GM18868 (cell line): ENCODE data around the gene OPCML.

Experiments used
- ATAC-seq: cut with Tn5 transposase; IDR thresholded peaks from one replicate; pipeline ENCODE4 v1.9.1; 2021; ENCODE audit warnings: mild to moderate bottlenecking, moderate library complexity; ENCODE audit not compliant: unreplicated experiment

OPCML gene

DNA sequence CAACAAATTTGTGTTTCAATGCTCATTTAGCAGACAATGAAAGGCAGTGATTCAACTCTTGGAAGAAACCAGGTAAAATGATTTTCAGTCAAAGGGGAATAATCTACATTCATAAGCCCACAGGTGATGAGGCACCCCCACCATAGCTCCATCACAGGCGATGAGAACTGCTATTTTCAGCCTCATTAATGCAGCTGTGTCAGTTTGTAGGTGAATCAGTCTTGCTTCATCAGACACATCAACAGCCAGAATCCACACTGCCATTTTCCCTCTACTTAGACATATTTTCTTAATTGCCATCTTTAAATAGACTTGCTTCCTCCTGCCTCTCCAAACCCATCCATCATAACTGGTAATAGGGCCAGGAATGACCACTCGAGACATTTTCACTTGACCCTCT is 701.0 kb downstream of the OPCML start:
- no peak for ATAC-seq

DNA sequence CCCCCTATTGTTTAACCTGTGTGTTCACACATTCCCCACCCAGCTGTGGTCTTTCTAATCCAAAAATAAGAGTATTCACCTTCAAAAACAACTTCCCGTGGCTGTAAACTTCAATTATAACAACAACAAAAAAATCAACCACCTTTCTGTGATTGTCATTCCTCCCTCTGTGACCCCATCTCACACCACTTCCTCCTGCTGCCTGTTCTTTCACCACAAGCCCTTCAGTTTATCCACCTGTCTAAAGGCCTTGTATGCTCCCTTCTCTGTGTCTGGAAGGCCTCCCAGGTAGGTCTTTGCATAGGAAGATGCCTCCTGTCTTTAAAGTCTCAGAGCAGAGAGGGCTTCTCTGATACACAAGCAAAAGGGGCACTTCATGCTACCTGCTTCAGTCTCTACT is 707.7 kb downstream of the OPCML start:
- no peak for ATAC-seq

GRCh38 chr11:132822276-132822675 is 710.0 kb downstream of the OPCML start:
- no peak for ATAC-seq

GRCh38 chr11:132821499-132821898 is 710.8 kb downstream of the OPCML start:
- no peak for ATAC-seq

- ATAC-seq, result no peak
Measured at GRCh38 chr11:132821014-132821413, 711.3 kb downstream of the OPCML start.

DNA sequence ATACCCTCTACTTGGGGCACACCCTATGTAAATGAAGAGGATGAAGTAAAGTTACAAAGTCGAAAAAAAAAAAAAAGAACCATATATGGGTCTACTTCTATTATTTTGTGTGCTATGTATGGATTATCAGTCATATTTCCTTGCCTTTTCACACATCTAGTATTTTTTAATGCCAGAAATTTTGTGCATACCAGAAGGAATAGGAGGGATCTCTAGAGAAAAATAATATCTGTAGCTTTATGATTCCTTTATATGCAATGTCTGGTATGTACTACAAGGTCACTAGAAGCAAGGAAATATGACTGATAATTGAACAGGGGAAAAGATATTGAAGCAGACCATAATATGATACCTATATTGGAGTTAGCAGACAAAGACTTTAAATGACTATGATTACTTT is 713.4 kb downstream of the OPCML start:
- no peak for ATAC-seq

GRCh38 chr11:132817387-132817786 is 714.9 kb downstream of the OPCML start:
- ATAC-seq, result no peak

DNA sequence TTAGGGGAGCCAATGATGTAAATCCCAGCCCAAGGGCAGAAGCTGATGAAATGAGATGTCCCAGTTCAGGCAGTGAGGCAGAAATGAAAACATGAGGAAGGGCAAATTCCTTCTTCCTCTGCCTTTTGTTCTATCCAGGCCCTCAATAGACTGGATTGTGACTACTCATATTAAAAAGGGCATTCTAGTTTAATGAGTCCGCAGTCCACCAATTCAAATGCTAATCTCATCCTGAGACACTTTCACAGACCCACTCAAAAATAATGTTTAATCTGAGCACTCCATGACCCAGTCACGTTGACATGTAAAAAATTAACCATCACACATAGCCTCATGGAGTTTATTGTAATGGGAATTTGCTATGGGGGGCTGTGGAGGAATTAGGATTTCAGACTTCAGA is 717.9 kb downstream of the OPCML start:
- no peak for ATAC-seq

DNA sequence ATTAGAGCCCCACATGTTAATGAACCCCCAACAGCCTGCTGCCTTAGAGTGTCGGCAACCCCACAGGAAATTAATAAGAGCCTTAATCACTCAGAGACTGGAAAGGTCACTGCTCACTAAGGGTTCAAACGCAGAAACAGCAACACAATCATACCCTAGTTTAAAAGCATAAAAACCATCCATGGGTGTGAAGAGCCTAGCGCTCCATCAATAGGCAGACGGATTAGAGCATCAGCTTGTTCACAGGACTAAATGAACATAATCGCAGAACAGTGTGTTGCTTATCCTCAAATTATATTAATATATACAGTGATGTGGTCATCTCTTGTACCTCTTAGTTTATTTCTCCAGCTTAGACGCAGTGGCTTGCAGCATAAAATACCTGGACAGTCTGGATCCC is 720.7 kb downstream of the OPCML start:
- no peak for ATAC-seq

DNA sequence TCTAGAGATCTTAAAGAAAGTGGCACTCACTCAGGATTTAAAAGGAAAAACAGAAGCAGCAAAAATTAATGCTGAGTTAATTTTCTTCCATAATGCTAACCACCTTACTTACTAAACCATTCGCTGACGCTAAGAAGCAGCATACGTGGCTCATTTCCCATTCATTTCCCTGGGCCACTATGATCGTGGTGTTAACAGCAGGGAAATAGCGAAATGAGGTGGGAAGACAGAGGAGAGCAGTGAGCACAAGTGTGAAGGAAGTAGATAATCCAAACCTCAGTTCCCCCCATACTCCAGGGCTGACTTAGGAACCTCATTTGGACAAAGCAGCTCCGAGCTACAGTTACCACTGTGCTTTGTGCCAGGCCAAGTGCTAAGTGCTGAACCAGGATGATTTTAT is 723.2 kb downstream of the OPCML start:
- no peak for ATAC-seq

GRCh38 chr11:132804258-132804657 is 728.0 kb downstream of the OPCML start:
- ATAC-seq, result no peak

GRCh38 chr11:132803436-132803835 is 728.9 kb downstream of the OPCML start:
- ATAC-seq, result no peak

DNA sequence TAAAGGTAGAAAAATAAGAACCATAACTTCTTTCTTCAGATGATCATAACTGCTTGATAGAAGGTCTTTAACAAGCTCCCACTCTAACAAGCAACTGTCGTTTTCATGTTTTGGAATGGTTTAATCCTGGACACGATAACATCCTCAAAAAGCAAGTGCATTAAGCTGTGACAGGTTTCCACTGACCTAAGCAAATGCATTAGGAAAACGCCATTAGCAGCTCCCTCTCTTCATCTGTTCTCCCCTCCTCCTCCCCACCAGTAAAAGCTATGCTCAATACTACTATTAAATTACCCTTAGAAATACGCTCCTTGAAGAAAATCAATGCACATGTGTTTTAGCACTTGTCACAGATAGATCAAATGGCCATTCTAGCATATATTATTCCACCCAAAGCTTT is 729.4 kb downstream of the OPCML start:
- no peak for ATAC-seq

GRCh38 chr11:132793831-132794230 is 738.5 kb downstream of the OPCML start:
- no peak for ATAC-seq

GRCh38 chr11:132792341-132793140 is 739.8 kb downstream of the OPCML start:
- ATAC-seq, result no peak

GRCh38 chr11:132790971-132791370 is 741.3 kb downstream of the OPCML start:
- ATAC-seq, result no peak

DNA sequence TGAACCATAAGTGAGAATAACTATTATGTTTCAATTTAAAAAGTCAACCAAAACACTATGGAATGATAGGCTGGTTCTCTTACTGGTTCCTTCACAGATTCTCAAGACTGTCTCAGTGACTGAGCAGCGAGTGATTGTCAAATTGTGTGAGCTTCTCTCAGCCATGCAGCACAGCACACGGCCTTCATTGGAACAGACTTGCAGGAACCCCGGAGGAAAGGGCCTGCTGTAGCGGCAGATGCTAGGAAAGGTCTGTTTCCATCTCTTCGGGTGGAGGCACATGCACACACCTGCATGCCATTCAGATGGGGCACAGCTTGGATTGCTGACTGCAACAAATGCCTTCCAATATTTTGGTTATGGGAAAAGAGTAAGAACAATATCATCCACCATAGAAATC is 741.8 kb downstream of the OPCML start:
- no peak for ATAC-seq

GRCh38 chr11:132788816-132789325 is 743.4 kb downstream of the OPCML start:
- ATAC-seq, result no peak

- no peak for ATAC-seq
Measured at GRCh38 chr11:132785878-132786277, 746.4 kb downstream of the OPCML start.

DNA sequence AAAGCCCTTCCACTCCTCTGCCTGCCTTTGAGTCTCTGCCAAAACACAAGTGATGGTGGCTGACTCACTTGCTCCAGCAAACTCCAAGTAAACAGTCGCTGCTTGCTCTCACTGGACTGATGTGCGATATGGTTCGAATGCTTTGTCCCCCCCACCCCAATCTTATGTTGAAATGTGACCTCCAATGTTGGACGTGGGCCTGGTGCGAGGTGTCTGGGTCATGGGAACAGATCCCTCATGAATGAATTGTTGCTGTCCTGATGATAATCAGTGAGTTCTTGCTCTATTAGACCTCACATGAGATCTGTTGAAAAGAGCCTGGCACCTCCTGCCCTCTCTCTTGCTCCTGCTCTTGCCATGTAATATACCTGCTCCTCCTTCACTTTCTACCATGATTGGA is 747.9 kb downstream of the OPCML start:
- no peak for ATAC-seq

DNA sequence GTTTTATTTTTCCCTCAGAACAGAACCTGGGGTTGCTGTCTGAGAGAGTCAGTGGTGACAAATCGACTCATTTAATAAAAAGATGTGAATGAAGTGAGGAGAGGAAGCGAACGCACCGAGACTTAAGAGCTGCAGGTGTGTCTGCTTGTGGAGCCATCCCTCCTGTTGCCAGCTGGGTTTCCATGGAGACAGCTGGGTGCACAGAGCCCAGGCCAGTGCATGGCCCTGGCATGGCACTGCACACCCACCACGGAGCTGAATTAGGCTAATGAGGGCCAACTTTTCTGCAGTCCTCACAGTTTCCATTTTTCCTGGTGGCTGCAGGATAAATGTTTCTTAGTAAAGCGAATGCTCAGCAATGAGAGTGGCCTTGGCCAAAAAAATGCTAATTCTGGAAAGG is 750.2 kb downstream of the OPCML start:
- no peak for ATAC-seq

GRCh38 chr11:132780046-132780445 is 752.3 kb downstream of the OPCML start:
- ATAC-seq, result no peak

DNA sequence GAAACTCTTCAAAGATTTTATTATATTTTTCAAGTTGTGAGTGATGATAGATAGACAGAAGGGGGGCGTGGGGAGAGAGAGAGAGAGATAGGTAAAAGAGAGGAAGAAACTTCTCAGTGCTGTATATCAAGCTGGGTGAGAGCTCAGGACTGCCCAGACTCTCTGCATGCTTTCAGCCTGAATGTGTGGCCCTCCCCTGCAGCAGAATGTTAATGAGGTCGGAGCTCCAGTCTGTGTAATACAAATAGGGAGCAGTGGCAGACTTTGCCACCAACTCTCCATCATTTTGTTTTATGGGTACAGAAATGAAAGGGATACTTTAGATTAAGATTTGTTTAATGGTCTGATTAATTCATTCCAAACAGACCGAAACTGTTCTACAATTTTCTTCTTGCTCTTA is 752.8 kb downstream of the OPCML start:
- ATAC-seq, result no peak
